Esophagus (tissue), 2 donors: ENCODE results near the gene BEST3. TPM values are rescaled to one million over a fixed set of nuclear protein-coding genes. Genes with fewer than 3 reads are reported as not detected.

ENCODE experiments used
- H3K27ac ChIP-seq, 2 donors: one replicate each; pipeline ENCODE4 v1.5.1; 2013; ENCODE audit warnings: low read depth in 2 of 2, mild to moderate bottlenecking in 2 of 2, inconsistent platforms in 1 of 2, low read length in 1 of 2, moderate library complexity in 1 of 2
- H3K27me3 ChIP-seq, 2 donors: one replicate each; pipeline ENCODE4 v1.6.1; 2013; ENCODE audit warnings: low read length in 2 of 2, control low read depth in 1 of 2, mild to moderate bottlenecking in 1 of 2; ENCODE audit not compliant: insufficient read depth in 2 of 2, control insufficient read depth in 1 of 2
- H3K36me3 ChIP-seq, 2 donors: one replicate each; pipeline ENCODE4 v1.6.1; 2013; ENCODE audit warnings: low read length in 1 of 2; ENCODE audit not compliant: control insufficient read depth in 2 of 2, insufficient read depth in 2 of 2
- H3K4me1 ChIP-seq, 2 donors: one replicate each; pipeline ENCODE4 v1.6.1; 2013; ENCODE audit warnings: low read length in 1 of 2; ENCODE audit not compliant: control insufficient read depth in 2 of 2, insufficient read depth in 2 of 2
- H3K4me3 ChIP-seq, 2 donors: one replicate each; pipeline ENCODE4 v1.5.1; 2013; ENCODE audit warnings: low read length in 2 of 2, mild to moderate bottlenecking in 2 of 2, low read depth in 1 of 2, moderate library complexity in 1 of 2
- H3K9me3 ChIP-seq, 2 donors: one replicate each; pipeline ENCODE4 v1.6.1; 2013; ENCODE audit warnings: mild to moderate bottlenecking in 2 of 2, low read depth in 1 of 2, low read length in 1 of 2, moderate library complexity in 1 of 2; ENCODE audit not compliant: control insufficient read depth in 2 of 2, insufficient read depth in 1 of 2
- WGBS, 2 donors: extraction: QIAGEN DNeasy Blood & Tissue Kit; methylation state at CpG; one replicate each; pipeline ENCODE4 v1.1.7; 2013; 5-methylcytosine and 5-hydroxymethylcytosine counted together
- polyA plus RNA-seq, 2 donors: library from polyadenylated mRNA; stranded (reverse); fragments of 200-250 nt; gene quantifications; one replicate each; pipeline ENCODE4 v1.2.3, GENCODE V29; 2013
- donor health status: healthy with polysubstance abuse.
- donor health status: Bipolar disorder and iron deficiency.

Gene BEST3
- polyA plus RNA-seq, 2 donors, result not detected

GRCh38 chr12:69641546-69641945, 57.6 kb downstream of the BEST3 start:
- H3K4me3 ChIP-seq, result no peak overlapping the region
- H3K27me3 ChIP-seq, result no peaks in the 10 kb centered on the region
- H3K27ac ChIP-seq, result no peak overlapping the region
- no peaks in the 10 kb centered on the region for H3K9me3 ChIP-seq
- no peaks in the 10 kb centered on the region for H3K4me1 ChIP-seq
- H3K36me3 ChIP-seq, result no peaks in the 10 kb centered on the region
- whole genome bisulfite sequencing, 2 donors, result 88 to 90% methylated on average over 7 of the region's 7 CpGs

- Histone ChIP-seq H3K4me1 (no peaks in the 10 kb centered on the region), H3K27me3 (no peaks in the 10 kb centered on the region), H3K27ac (no peak overlapping the region), H3K36me3 (no peaks in the 10 kb centered on the region), H3K4me3 (no peak overlapping the region), H3K9me3 (no peaks in the 10 kb centered on the region)
- WGBS, 2 donors, result 28 to 31% methylated on average over 12 of the region's 12 CpGs
These were observed 59.6 kb downstream of the BEST3 start for GRCh38 chr12:69639400-69640016.

GRCh38 chr12:69633061-69633460, 66.0 kb downstream of the BEST3 start:
- no peaks in the 10 kb centered on the region for H3K36me3 ChIP-seq
- H3K4me1 ChIP-seq, result no peaks in the 10 kb centered on the region
- no peak overlapping the region for H3K4me3 ChIP-seq
- no peak overlapping the region for H3K27ac ChIP-seq
- no peaks in the 10 kb centered on the region for H3K27me3 ChIP-seq
- 92 to 97% methylated on average over 2 of the region's 2 CpGs for WGBS, 2 donors
- H3K9me3 ChIP-seq, result no peaks in the 10 kb centered on the region

- H3K4me1 ChIP-seq, result no peaks in the 10 kb centered on the region
- no peaks in the 10 kb centered on the region for H3K9me3 ChIP-seq
- H3K27me3 ChIP-seq, result no peaks in the 10 kb centered on the region
- H3K36me3 ChIP-seq, result no peaks in the 10 kb centered on the region
- no peak overlapping the region for H3K27ac ChIP-seq
- WGBS, 2 donors, result 74 to 85% methylated on average over 6 of the region's 6 CpGs
- H3K4me3 ChIP-seq, result no peak overlapping the region
These were observed 68.9 kb downstream of the BEST3 start for GRCh38 chr12:69630191-69630590.

GRCh38 chr12:69627501-69627900, 71.6 kb downstream of the BEST3 start:
- Histone ChIP-seq H3K27ac (no peak overlapping the region), H3K36me3 (no peaks in the 10 kb centered on the region), H3K4me3 (no peak overlapping the region), H3K27me3 (no peaks in the 10 kb centered on the region), H3K4me1 (no peaks in the 10 kb centered on the region), H3K9me3 (no peaks in the 10 kb centered on the region)
- 75 to 90% methylated on average over 8 of the region's 8 CpGs for WGBS, 2 donors

- Histone ChIP-seq H3K36me3 (no peaks in the 10 kb centered on the region), H3K4me1 (no peaks in the 10 kb centered on the region), H3K4me3 (no peak overlapping the region), H3K9me3 (no peaks in the 10 kb centered on the region), H3K27me3 (no peaks in the 10 kb centered on the region), H3K27ac (no peak overlapping the region)
- WGBS, 2 donors, result 72 to 81% methylated on average over 13 of the region's 13 CpGs
These were observed 75.1 kb downstream of the BEST3 start for GRCh38 chr12:69623970-69624369.

GRCh38 chr12:69621551-69621950, 77.6 kb downstream of the BEST3 start:
- Histone ChIP-seq H3K4me3 (no peak overlapping the region), H3K27ac (no peak overlapping the region), H3K4me1 (no peaks in the 10 kb centered on the region), H3K36me3 (no peaks in the 10 kb centered on the region), H3K27me3 (no peaks in the 10 kb centered on the region), H3K9me3 (no peaks in the 10 kb centered on the region)
- 77 to 82% methylated on average over 2 of the region's 2 CpGs for WGBS, 2 donors

GRCh38 chr12:69620921-69621320, 78.2 kb downstream of the BEST3 start:
- Histone ChIP-seq H3K27ac (no peak overlapping the region), H3K36me3 (no peaks in the 10 kb centered on the region), H3K27me3 (no peaks in the 10 kb centered on the region), H3K4me3 (no peak overlapping the region), H3K9me3 (no peaks in the 10 kb centered on the region), H3K4me1 (no peaks in the 10 kb centered on the region)
- WGBS, 2 donors, result 74 to 84% methylated on average over 2 of the region's 2 CpGs

GRCh38 chr12:69620077-69620476, 79.0 kb downstream of the BEST3 start:
- Histone ChIP-seq H3K36me3 (no peaks in the 10 kb centered on the region), H3K4me3 (no peak overlapping the region), H3K27ac (no peak overlapping the region), H3K9me3 (no peaks in the 10 kb centered on the region), H3K4me1 (no peaks in the 10 kb centered on the region), H3K27me3 (no peaks in the 10 kb centered on the region)
- WGBS, 2 donors, result 70 to 74% methylated on average over 4 of the region's 4 CpGs

- Histone ChIP-seq H3K4me1 (no peaks in the 10 kb centered on the region), H3K4me3 (no peak overlapping the region), H3K27me3 (no peaks in the 10 kb centered on the region), H3K9me3 (no peaks in the 10 kb centered on the region), H3K27ac (no peak overlapping the region), H3K36me3 (no peaks in the 10 kb centered on the region)
- WGBS, 2 donors, result 71% methylated on average over 6 of the region's 6 CpGs
These were observed 80.1 kb downstream of the BEST3 start for GRCh38 chr12:69619050-69619449.
